IMR-90 (cell line): ENCODE results near the gene COL4A1. TPM values are rescaled to one million over a fixed set of nuclear protein-coding genes. Genes with fewer than 3 reads are reported as not detected.
A peak's percentile ranks its signal among the peaks of the same experiment; 100 is the strongest.

Experiments
- ATAC-seq: fragments of 200-7000 bp; cut with Tn5 transposase; 2 replicates; pipeline ENCODE4 v1.9.1; 2020; ENCODE audit warnings: low read depth, mild to moderate bottlenecking, moderate library complexity
- BruUV-seq: library from RNA; stranded (reverse); fragments of 400-500 nt; replicated peaks from 2 replicates; lab custom pipeline; 2021; lab: Mats Ljungman, UMichigan
- CTCF ChIA-PET: fragments of 300-600 bp; formaldehyde crosslinking; extraction: SDS; loops from one replicate; lab custom pipeline; 2021; ENCODE audit warnings: antibody characterized with exemption; lab: Yijun Ruan, JAX
- POLR2A ChIA-PET: fragments of 300-600 bp; sonication (Branson Sonifier 250); formaldehyde crosslinking; loops from one replicate; lab custom pipeline; 2022; ENCODE audit warnings: antibody characterized with exemption; ENCODE audit not compliant: unreplicated experiment; lab: Charles Lee
- DNase-seq: peaks from one replicate; pipeline ENCODE4 v3.0.0; 2013
- H2AFZ ChIP-seq: replicated peaks from 2 replicates; pipeline ENCODE3; 2013; ENCODE audit warnings: low read length, mild to moderate bottlenecking; ENCODE audit not compliant: poor library complexity
- H2AK5ac ChIP-seq: 2 replicates; pipeline ENCODE4 v1.6.1; 2013; ENCODE audit warnings: low read depth, low read length, inconsistent platforms
- H2AK9ac ChIP-seq: replicated peaks from 2 replicates; pipeline ENCODE3; 2013; ENCODE audit warnings: mild to moderate bottlenecking, low read depth, low read length, moderate library complexity; ENCODE audit not compliant: poor library complexity
- H2BK120ac ChIP-seq: 2 replicates; pipeline ENCODE4 v1.6.1; 2013; ENCODE audit warnings: low read depth, low read length, inconsistent platforms
- H2BK15ac ChIP-seq: 3 replicates; pipeline ENCODE4 v1.6.1; 2013; ENCODE audit warnings: low read depth, low read length, inconsistent platforms
- H2BK20ac ChIP-seq: 2 replicates; pipeline ENCODE4 v1.6.1; 2013; ENCODE audit warnings: low read depth, mild to moderate bottlenecking, inconsistent platforms, low read length, moderate library complexity
- H2BK5ac ChIP-seq: 2 replicates; pipeline ENCODE4 v1.6.1; 2013; ENCODE audit warnings: mild to moderate bottlenecking, low read depth, low read length, inconsistent platforms; ENCODE audit not compliant: poor library complexity, severe bottlenecking
- H3K14ac ChIP-seq: replicated peaks from 2 replicates; pipeline ENCODE4 v1.6.1; 2013; ENCODE audit warnings: low read depth, low read length, inconsistent platforms
- H3K18ac ChIP-seq: 2 replicates; pipeline ENCODE4 v1.6.1; 2013; ENCODE audit warnings: low read depth, low read length, control low read depth
- H3K23ac ChIP-seq: 2 replicates; pipeline ENCODE4 v1.6.1; 2013; ENCODE audit warnings: low read depth, low read length, inconsistent platforms
- H3K27ac ChIP-seq: 2 replicates; pipeline ENCODE4 v1.5.1; 2013; ENCODE audit warnings: mild to moderate bottlenecking, control low read depth, low read length; ENCODE audit not compliant: insufficient read depth
- H3K27me3 ChIP-seq: 2 replicates; pipeline ENCODE4 v1.6.1; 2013; ENCODE audit warnings: low read length; ENCODE audit not compliant: control insufficient read depth, insufficient read depth
- H3K36me3 ChIP-seq: 2 replicates; pipeline ENCODE4 v1.6.1; 2013; ENCODE audit warnings: low read length, mixed read lengths; ENCODE audit not compliant: control insufficient read depth, insufficient read depth
- H3K4ac ChIP-seq: 2 replicates; pipeline ENCODE4 v1.6.1; 2013; ENCODE audit warnings: low read depth, low read length, inconsistent platforms
- H3K4me1 ChIP-seq: 2 replicates; pipeline ENCODE4 v1.6.1; 2013; ENCODE audit warnings: low read length, mixed read lengths; ENCODE audit not compliant: control insufficient read depth, insufficient read depth
- H3K4me2 ChIP-seq: 2 replicates; pipeline ENCODE4 v1.6.1; 2013; ENCODE audit warnings: low read depth, mild to moderate bottlenecking, control low read depth, low read length, moderate library complexity
- H3K4me3 ChIP-seq: 2 replicates; pipeline ENCODE4 v1.5.1; 2013; ENCODE audit warnings: low read depth, mild to moderate bottlenecking, control low read depth, low read length, moderate library complexity; ENCODE audit not compliant: insufficient read depth
- H3K56ac ChIP-seq: 2 replicates; pipeline ENCODE4 v1.6.1; 2013; ENCODE audit warnings: low read length, inconsistent platforms; ENCODE audit not compliant: insufficient read depth; ENCODE audit errors: extremely low read depth
- H3K79me1 ChIP-seq, 2 experiments: 2 replicates each; pipeline ENCODE4 v1.6.1; 2013; ENCODE audit warnings: low read length in 2 of 2, inconsistent platforms in 1 of 2, low read depth in 1 of 2
- H3K9ac ChIP-seq: 2 replicates; pipeline ENCODE4 v1.6.1; 2013; ENCODE audit warnings: low read depth, low read length, control low read depth
- H3K9me1 ChIP-seq: 2 replicates; pipeline ENCODE4 v1.6.1; 2013; ENCODE audit warnings: low read length, inconsistent platforms; ENCODE audit not compliant: insufficient read depth
- H3K9me3 ChIP-seq: 2 replicates; pipeline ENCODE4 v1.6.1; 2013; ENCODE audit warnings: low read length; ENCODE audit not compliant: control insufficient read depth, insufficient read depth
- H4K20me1 ChIP-seq: 2 replicates; pipeline ENCODE4 v1.6.1; 2013; ENCODE audit warnings: low read length, inconsistent platforms; ENCODE audit not compliant: insufficient read depth
- H4K5ac ChIP-seq: 2 replicates; pipeline ENCODE4 v1.6.1; 2013; ENCODE audit warnings: mild to moderate bottlenecking, low read depth, low read length, control low read depth
- H4K8ac ChIP-seq, 2 experiments: 2 replicates each; pipeline ENCODE4 v1.6.1; 2013; ENCODE audit warnings: low read depth in 2 of 2, low read length in 2 of 2, control low read depth in 1 of 2, inconsistent platforms in 1 of 2
- H4K91ac ChIP-seq: 2 replicates; pipeline ENCODE4 v1.6.1; 2013; ENCODE audit warnings: low read depth, low read length, inconsistent platforms; ENCODE audit not compliant: insufficient read depth
- BHLHE40 ChIP-seq: fragments of 150-350 bp; IDR thresholded peaks from 2 replicates; pipeline ENCODE4 v1.6.1; 2016; ENCODE audit warnings: mild to moderate bottlenecking, low read depth, low read length
- CEBPB ChIP-seq: IDR thresholded peaks from 2 replicates; pipeline ENCODE4 v1.6.1; 2012; ENCODE audit warnings: low read depth, low read length, improper control_type of control experiment
- ELK1 ChIP-seq: fragments of 150-350 bp; IDR thresholded peaks from 2 replicates; pipeline ENCODE4 v1.6.1; 2016; ENCODE audit warnings: low read depth, mild to moderate bottlenecking, low read length, moderate library complexity, borderline replicate concordance
- MAFK ChIP-seq: IDR thresholded peaks from 2 replicates; pipeline ENCODE4 v1.6.1; 2012; ENCODE audit warnings: low read depth, low read length, improper control_type of control experiment
- MAZ ChIP-seq: IDR thresholded peaks from 2 replicates; pipeline ENCODE4 v1.6.1; 2012; ENCODE audit warnings: low read depth, mild to moderate bottlenecking, low read length, improper control_type of control experiment, moderate library complexity, borderline replicate concordance
- MXI1 ChIP-seq: IDR thresholded peaks from 2 replicates; pipeline ENCODE4 v1.6.1; 2012; ENCODE audit warnings: low read depth, mild to moderate bottlenecking, low read length, moderate library complexity, borderline replicate concordance
- NFE2L2 ChIP-seq: fragments of 150-350 bp; IDR thresholded peaks from 2 replicates; pipeline ENCODE4 v1.6.1; 2016; ENCODE audit warnings: low read depth, mild to moderate bottlenecking, low read length
- WGBS, 2 experiments: methylation state at CpG; one replicate each; pipeline versions ENCODE4 v1.1.5 to v1.1.7; 2013; ENCODE audit warnings: missing lambda C conversion rate in 2 of 2; ENCODE audit not compliant: insufficient read length in 1 of 2; ENCODE audit errors: extremely low coverage in 2 of 2; 5-methylcytosine and 5-hydroxymethylcytosine counted together
- dilution Hi-C: fragments of 300-500 bp; cut with HindIII; formaldehyde crosslinking; loops from one replicate; pipeline ENCODE4 v1.14.3; 2018; ENCODE audit warnings: low sequenced_read_pairs; ENCODE audit not compliant: unreplicated experiment
- in situ Hi-C: fragments of 300-500 bp; cut with MboI; formaldehyde crosslinking; loops from 3 replicates; pipeline ENCODE4 v1.14.3; 2019; ENCODE audit warnings: low sequenced_read_pairs, inconsistent platforms, mixed read lengths
- intact Hi-C: fragments of 100-400 bp; cut with micrococcal nuclease; formaldehyde crosslinking; loops from 2 replicates; pipeline ENCODE4 v1.10.0; 2022
- polyA plus RNA-seq, 3 experiments: library from polyadenylated mRNA; depleted of rRNA; stranded (reverse); fragments of >200 nt; gene quantifications; 2 replicates each; pipeline ENCODE4 v1.2.3, GENCODE V29; 2012; ENCODE audit warnings: low replicate concordance in 1 of 3
- total RNA-seq: library from RNA; depleted of rRNA; stranded (reverse); fragments of >200 nt; gene quantifications from 2 replicates; pipeline ENCODE4 v1.2.3, GENCODE V29; 2012
- TF ChIP-seq, protein P1 (sequence below): conservative IDR thresholded peaks from 2 replicates; pipeline ENCODE4 v1.5.1; 2012; ENCODE audit warnings: mild to moderate bottlenecking, low read depth, low read length, improper control_type of control experiment

Gene COL4A1
- total and polyA plus RNA-seq, 2 of the 4 experiments (the other 2 are of a cell fraction) = 230 to 337 TPM

- Histone ChIP-seq H3K4ac (peak overlapping the region; percentile 61), H2BK15ac (peak overlapping the region; percentile 13; the same call in 1 of the 3 replicates), H3K14ac (peak overlapping the region; percentile 66; the same call in 1 of the 2 replicates), H3K4me3 (no peak overlapping the region), H3K9me3 (no peaks in the 10 kb centered on the region), H2BK5ac (peak overlapping the region; percentile 81), H3K9ac (peak overlapping the region; percentile 53), H3K56ac (no peak overlapping the region), H2BK20ac (peak overlapping the region; percentile 53; the same call in 1 of the 2 replicates), H2AK5ac (peak overlapping the region; percentile 89; the same call in 1 of the 2 replicates), H3K23ac (peak overlapping the region; percentile 72; the same call in 1 of the 2 replicates), H4K91ac (peak overlapping the region; percentile 63; the same call in 1 of the 2 replicates), H3K4me2 (peak overlapping the region; percentile 54; the same call in 1 of the 2 replicates), H3K79me1 (peaks cover 22 to 68% of the 10 kb centered on the region in 2 experiments), H2AFZ (peak overlapping the region; percentile 84), H4K20me1 (peaks cover 71% of the 10 kb centered on the region), H2AK9ac (no peak overlapping the region), H3K27me3 (no peaks in the 10 kb centered on the region), H3K27ac (peak overlapping the region; percentile 85), H2BK120ac (peak overlapping the region; percentile 81), H4K5ac (0 out of 2 replicates have a peak overlapping the region, but pooled peaks have one; percentile 25), H3K4me1 (peaks cover 21% of the 10 kb centered on the region), H3K36me3 (peaks cover 5% of the 10 kb centered on the region), H3K9me1 (peaks cover 25% of the 10 kb centered on the region), H4K8ac (peak overlapping the region; percentile 2 to 44; a peak in 1 of 4 replicates), H3K18ac (peak overlapping the region; percentile 40; the same call in 1 of the 2 replicates)
- intact Hi-C loops (loop anchor here (1.0 to 5.0 kb wide), 3 partner anchors 80 to 226 kb away; no protein-coding TSS in a partner anchor), in situ Hi-C loops (no loop called here), dilution Hi-C loops (no loop called here)
- no TSS peak for BruUV-seq
- ChIA-PET CTCF (interaction anchor here (0.7 to 1.4 kb wide), 3 partner anchors 158 to 223 kb away, joined by 3 read pairs; no protein-coding TSS in a partner anchor), POLR2A (no interaction called here)
- TF ChIP-seq, protein P1, sequence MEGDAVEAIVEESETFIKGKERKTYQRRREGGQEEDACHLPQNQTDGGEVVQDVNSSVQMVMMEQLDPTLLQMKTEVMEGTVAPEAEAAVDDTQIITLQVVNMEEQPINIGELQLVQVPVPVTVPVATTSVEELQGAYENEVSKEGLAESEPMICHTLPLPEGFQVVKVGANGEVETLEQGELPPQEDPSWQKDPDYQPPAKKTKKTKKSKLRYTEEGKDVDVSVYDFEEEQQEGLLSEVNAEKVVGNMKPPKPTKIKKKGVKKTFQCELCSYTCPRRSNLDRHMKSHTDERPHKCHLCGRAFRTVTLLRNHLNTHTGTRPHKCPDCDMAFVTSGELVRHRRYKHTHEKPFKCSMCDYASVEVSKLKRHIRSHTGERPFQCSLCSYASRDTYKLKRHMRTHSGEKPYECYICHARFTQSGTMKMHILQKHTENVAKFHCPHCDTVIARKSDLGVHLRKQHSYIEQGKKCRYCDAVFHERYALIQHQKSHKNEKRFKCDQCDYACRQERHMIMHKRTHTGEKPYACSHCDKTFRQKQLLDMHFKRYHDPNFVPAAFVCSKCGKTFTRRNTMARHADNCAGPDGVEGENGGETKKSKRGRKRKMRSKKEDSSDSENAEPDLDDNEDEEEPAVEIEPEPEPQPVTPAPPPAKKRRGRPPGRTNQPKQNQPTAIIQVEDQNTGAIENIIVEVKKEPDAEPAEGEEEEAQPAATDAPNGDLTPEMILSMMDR = no peak
- TF ChIP-seq BHLHE40 (no peak), NFE2L2 (no peak), MXI1 (0 out of 2 replicates have a peak, but pooled peaks have one; percentile 44), CEBPB (no peak), MAFK (no peak), ELK1 (no peak), MAZ (no peak)
- DNase-seq (no peak), ATAC-seq (peak; percentile 8)
- 37% methylated on average over 6 of the region's 18 CpGs; no CpG with 5 or more reads in 1 of the 2 experiments for WGBS, 2 experiments
Measured at GRCh38 chr13:110221406-110222117, 85.4 kb downstream of the COL4A1 start.
